Measurements from ENCODE around the gene NKX6-2. TPM values are rescaled to one million over a fixed set of nuclear protein-coding genes. Genes with fewer than 3 reads are reported as not detected.

The NKX6-2 gene
- total RNA-seq, 6 experiments from 2014 or later = not detected

DNA sequence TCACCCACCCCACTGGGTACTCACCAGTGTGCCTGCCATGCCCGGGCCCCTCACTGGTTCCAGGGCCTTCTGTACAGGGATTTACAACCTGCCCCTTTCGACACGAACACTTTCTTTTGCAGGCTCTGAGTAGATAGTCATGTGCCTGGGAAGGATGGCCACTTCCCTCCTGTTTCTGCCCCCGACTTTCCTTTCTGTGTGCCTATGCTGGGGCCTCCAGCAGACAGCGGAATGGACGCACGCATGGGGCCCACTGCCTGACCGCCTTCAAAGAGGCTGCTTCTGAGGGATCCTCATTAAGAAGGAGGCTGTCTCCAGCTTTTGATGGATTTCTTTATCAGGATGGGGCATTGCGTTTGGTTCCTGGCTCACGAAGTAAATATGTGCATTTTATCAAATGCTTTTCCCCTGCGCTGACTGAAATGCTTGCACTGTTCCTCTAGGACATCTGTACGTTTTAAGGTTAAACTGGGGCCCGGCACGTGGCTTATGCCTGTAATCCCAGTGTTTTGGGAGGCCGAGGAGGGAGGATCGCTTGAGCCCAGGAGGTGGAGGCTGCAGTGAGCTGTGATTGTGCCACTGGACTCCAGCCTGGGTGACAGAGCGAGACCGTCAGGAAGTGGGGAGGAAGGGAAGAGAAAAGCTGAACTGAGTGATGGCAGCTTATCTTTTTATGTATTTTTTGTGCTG lies 29.4 kb upstream of the NKX6-2 start:
- Mint-ChIP-seq H3K9me3 (peaks cover 14% of the 10 kb centered on the region), H3K36me3 (ENCODE audit: low read depth) (no peaks in the 10 kb centered on the region; the same call in 1 of the 2 replicates), H3K4me1 (ENCODE audit: low read depth) (no peaks in the 10 kb centered on the region), H3K27ac (no peak overlapping the region), H3K27me3 (ENCODE audit: insufficient read depth) (peaks cover 30% of the 10 kb centered on the region), H3K4me3 (no peak overlapping the region)
- TF ChIP-seq CTCF (IDR thresholded peaks at IDR 0.05) = no peak
- DNase-seq = no peak

GRCh38 chr10:132814469-132814856 lies 28.5 kb upstream of the NKX6-2 start:
- H3K27ac Mint-ChIP-seq = no peak overlapping the region
- peaks cover 36% of the 10 kb centered on the region for H3K27me3 Mint-ChIP-seq (ENCODE audit: insufficient read depth)
- H3K4me1 Mint-ChIP-seq (ENCODE audit: low read depth) = no peaks in the 10 kb centered on the region
- peaks cover 6% of the 10 kb centered on the region for H3K9me3 Mint-ChIP-seq
- TF ChIP-seq CTCF (IDR thresholded peaks at IDR 0.05) = no peak
- no peak for DNase-seq
- H3K36me3 Mint-ChIP-seq (ENCODE audit: low read depth) = no peaks in the 10 kb centered on the region
- no peak overlapping the region for H3K4me3 Mint-ChIP-seq

DNA sequence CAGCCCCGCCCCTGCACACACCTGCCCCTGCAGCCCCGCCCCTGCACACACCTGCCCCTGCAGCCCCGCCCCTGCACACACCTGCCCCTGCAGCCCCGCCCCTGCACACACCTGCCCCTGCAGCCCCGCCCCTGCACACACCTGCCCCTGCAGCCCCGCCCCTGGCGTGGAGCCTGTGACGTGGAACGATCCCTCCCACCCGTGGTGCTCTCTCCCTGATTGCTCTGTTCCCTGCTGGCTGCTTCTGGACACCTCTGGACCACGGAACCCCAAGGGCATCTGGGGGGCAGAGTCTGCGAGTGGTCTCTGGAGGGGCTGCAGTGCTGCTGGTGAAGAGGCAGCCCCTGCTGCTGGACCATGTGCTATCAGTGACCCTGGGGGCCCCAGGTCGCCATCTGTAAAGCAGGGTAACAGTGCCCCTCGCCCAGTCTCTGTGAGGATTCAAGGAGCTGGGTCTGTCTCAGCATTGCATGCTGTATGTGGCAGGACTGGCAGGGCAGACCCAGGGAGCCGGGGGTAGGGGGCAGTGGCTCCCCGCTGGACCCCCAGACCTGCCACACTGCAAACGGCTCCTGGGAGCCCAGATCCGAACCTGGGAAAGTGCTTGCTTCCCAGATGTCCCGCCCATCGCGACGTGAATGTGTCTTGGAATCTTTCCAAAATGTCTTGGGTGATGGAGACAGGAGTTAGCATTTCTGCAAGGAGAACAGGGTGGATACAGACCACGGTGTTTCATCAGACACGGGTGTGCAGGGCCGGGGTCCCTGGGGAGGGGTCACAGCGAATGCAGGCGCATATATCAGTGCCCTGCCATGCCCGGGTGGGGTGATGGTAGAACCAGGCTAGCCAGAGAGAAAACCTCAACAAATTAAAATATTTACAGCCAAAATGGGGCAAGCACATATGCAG lies 27.9 kb upstream of the NKX6-2 start:
- no peaks in the 10 kb centered on the region for H3K9me3 Mint-ChIP-seq
- no peak overlapping the region for H3K4me3 Mint-ChIP-seq
- H3K27ac Mint-ChIP-seq = no peak overlapping the region
- DNase-seq = no peak
- peaks cover 37% of the 10 kb centered on the region for H3K27me3 Mint-ChIP-seq (ENCODE audit: insufficient read depth)
- TF ChIP-seq CTCF (IDR thresholded peaks at IDR 0.05) = no peak
- H3K4me1 Mint-ChIP-seq (ENCODE audit: low read depth) = no peaks in the 10 kb centered on the region
- no peaks in the 10 kb centered on the region for H3K36me3 Mint-ChIP-seq (ENCODE audit: low read depth)

DNA sequence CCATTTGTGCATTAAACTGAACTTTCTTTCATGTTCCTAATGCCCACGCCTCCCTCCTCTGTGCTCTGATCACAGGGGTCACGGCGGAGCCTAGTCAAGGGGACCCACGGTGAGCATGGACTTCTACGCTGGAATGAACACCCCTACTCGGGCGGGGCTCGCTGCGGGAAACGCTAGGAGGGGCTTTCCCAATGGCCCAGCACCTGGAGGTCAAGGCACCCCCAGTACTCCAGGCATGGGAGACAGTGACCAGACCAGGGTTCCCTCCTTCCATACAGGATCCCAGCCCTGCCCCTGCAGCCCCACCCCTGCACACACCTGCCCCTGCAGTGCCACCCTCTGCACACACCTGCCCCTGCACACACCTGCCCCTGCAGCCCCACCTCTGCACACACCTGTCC lies 27.1 kb upstream of the NKX6-2 start:
- no peak for TF ChIP-seq CTCF (IDR thresholded peaks at IDR 0.05)
- Mint-ChIP-seq H3K27ac (no peak overlapping the region), H3K36me3 (ENCODE audit: low read depth) (no peaks in the 10 kb centered on the region), H3K27me3 (ENCODE audit: insufficient read depth) (peaks cover 38% of the 10 kb centered on the region), H3K9me3 (no peaks in the 10 kb centered on the region), H3K4me1 (ENCODE audit: low read depth) (no peaks in the 10 kb centered on the region), H3K4me3 (no peak overlapping the region)
- DNase-seq = no peak

DNA sequence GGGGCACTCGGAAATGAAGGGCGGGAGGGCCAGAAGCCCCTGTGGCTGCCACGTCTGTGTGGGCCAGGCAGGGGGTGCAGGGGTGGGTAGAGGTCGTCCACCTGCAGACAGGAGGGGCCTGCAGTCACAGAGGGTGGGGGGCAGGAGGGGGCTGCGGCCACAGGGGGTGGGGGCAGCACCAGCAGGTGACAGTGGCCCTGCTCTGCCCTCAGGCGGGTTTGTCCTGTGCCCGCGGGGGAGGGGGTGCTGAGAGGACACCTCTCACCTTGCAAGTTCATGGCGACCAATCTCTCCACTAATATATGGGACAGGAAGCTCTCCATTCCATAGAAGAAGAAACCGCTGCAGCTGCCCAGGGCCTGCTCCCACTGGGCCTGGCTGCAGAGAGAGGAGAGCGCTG lies 26.6 kb upstream of the NKX6-2 start:
- Mint-ChIP-seq H3K4me1 (ENCODE audit: low read depth) (no peaks in the 10 kb centered on the region), H3K4me3 (no peak overlapping the region), H3K36me3 (ENCODE audit: low read depth) (no peaks in the 10 kb centered on the region), H3K9me3 (no peaks in the 10 kb centered on the region), H3K27ac (no peak overlapping the region), H3K27me3 (ENCODE audit: insufficient read depth) (peaks cover 34% of the 10 kb centered on the region)
- no peak for DNase-seq
- TF ChIP-seq CTCF (IDR thresholded peaks at IDR 0.05) = no peak

All from HFFc6 (cell line).